LNCaP clone FGC (cell line): Measurements from ENCODE around the gene RTL10.

Experiments
- DNase-seq: peaks from one replicate; pipeline ENCODE4 v3.0.0-alpha.2; 2011; ENCODE audit warnings: low read depth
- H3K4me3 ChIP-seq: 2 replicates; pipeline ENCODE4 v1.5.1; 2011; ENCODE audit warnings: mild to moderate bottlenecking, low read depth, low read length, control low read depth
- TF ChIP-seq, protein P1 (sequence below): IDR thresholded peaks from 2 replicates; pipeline ENCODE4 v1.5.1; 2012; ENCODE audit warnings: mild to moderate bottlenecking; ENCODE audit not compliant: control insufficient read depth, insufficient read depth; ENCODE audit errors: extremely low read depth

Gene RTL10

DNA sequence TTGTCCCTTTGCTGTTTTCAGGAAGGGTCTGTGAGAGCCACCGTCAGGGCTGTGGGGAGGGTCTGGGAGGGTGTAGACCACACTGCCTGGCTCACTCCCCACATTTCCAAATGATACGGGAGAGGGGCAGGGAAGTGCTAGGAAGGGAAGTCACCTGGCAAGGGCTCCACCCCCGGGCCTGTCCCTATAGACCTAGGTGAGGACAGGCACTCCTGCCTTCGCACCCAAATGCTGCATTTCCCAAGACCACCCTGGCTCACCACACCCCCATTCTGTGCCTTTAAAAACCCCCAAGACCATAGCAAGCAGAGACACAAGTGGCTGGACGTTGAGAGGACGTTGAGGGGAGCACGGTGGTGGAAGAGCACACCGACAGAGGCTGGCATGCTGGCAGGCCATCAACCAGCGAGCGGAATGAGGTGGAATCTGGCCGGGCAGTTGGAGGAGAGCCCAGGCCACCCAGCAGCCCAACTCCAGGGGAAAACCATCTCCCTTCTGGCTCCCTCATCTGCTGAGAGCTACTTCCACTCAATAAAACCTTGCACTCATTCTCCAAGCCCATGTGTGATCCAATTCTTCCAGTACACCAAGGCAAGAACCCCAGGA, 45.7 kb downstream of the RTL10 start:
- no peak overlapping the region for H3K4me3 ChIP-seq
- TF ChIP-seq, protein P1, sequence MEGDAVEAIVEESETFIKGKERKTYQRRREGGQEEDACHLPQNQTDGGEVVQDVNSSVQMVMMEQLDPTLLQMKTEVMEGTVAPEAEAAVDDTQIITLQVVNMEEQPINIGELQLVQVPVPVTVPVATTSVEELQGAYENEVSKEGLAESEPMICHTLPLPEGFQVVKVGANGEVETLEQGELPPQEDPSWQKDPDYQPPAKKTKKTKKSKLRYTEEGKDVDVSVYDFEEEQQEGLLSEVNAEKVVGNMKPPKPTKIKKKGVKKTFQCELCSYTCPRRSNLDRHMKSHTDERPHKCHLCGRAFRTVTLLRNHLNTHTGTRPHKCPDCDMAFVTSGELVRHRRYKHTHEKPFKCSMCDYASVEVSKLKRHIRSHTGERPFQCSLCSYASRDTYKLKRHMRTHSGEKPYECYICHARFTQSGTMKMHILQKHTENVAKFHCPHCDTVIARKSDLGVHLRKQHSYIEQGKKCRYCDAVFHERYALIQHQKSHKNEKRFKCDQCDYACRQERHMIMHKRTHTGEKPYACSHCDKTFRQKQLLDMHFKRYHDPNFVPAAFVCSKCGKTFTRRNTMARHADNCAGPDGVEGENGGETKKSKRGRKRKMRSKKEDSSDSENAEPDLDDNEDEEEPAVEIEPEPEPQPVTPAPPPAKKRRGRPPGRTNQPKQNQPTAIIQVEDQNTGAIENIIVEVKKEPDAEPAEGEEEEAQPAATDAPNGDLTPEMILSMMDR, result no peak
- DNase-seq, result no peak

DNA sequence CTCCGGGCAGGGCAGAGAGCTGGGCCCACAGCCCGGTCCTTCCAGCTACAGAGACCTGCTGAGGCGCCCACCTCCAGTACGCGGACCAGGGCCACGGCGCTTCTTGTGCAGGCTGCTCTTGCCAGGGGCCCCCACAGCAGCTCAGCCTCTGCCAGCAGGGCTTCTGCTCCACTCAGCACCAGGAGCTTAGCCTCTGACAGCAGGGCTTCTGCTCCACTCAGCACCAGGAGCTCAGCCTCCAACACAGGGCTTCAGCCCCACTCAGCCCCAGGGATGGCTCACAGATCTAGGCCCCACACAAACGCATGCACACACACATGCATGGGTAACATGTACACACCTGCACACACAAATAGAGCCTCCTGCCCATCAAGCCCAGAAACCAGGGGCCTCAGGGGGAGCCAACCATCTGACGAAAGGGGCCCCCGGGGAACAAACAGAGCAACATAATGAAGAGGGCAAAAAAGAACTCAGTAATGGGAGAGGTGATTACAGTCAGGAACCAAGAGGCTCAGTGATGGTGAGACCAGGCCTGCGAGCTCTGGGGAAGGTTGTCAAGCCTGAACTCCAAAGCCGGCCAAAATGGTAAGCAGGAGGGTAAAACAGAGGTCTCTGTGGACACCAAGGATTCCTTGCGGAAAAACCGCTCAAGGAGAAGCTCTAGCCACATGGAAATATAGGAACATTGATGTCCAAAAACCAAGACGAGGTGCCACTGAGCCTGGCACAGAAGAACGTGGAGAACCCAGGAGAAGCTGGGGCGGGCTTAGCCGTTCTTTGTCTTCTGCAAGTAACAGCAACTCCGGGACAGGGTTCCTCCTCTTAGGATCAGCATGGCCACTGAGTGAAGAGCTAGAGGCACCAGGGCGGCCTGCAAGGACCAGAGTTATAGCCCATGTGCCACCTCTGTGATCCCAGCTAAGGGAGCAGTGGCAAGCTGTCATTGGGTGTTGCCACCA, 46.5 kb downstream of the RTL10 start:
- TF ChIP-seq, protein P1, result no peak
- no peak overlapping the region for H3K4me3 ChIP-seq
- DNase-seq, result no peak

DNA sequence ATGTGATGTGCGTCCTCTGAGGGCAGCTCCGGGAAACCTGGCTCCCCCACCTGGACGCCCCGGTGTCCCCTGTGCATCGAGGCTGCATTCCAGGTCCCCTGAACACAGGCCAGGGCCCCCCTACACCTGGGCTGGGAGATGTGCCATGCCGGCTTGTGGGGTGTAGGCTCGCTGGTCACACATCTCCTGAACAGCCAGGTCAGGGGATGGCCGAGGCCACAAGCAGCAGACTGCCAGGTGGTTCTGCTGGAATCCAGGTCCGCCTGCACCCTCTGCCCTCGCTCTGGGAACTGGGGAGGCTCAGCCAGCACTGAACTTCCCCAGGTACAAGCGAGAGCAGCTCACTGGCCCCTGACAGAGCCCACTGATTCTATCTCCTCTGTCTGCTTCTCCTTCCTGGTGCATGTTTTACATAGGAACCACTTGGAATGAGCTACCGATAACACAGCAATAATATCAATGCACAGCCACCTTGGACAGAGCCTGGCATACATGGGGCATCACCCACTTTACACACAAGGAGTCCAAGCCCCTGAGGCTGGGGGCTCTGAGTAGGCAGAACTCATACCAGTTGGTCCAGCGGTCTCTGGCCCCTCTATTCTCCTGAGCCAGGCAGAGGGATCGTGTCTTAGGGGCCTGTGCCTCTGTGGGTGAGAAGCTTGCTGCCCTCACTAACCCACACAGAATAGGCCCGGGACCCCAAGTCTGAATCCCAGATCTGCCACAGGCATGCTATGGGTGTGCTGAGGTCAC, 47.3 kb downstream of the RTL10 start:
- TF ChIP-seq, protein P1, result no peak
- no peak for DNase-seq
- H3K4me3 ChIP-seq, result no peak overlapping the region

DNA sequence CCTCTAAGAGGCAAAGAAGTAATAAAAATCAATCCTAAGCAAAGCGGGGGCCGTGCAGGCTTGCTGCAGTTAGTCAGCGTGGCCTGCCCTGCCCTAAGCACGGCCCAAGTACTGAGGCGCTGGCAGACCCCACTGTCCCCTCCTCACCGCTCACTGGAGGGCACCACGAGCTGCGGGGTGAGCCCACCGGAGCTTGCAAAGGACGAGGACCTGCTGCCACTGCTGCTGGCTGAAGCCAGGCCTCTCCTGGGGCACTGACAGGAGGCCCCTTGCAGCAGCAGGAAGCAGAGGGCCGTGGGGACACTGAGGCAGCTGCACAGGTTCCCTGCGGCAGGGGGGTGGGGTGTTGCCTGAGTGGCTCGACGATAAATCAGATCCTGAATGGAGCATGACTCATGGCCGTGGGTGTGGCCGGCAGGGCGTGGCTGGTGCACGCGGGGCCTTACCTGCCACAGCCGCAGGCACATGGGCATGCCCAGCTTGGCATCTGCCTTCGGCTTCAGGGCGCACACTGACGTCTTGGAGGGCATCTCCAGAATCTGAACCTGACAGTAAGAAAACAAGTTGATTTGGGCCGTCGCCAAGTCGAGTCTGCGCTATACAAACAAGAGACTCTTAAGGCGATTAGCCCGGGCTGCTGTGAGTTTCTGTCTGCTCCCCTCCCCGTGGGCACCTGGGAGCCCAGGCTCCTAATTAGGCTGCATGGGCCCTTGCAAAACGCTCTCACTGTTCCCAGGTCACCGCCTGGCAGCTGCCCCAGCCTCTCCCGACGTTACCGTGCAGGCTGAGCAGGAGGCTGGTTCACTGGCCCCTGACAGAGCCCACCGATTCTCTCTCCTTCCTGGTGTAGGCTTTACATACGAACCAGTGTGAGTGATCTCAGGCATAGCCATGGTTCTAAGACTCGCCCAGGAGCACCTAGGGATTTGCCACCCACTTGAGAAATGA, 48.2 kb downstream of the RTL10 start:
- peak; percentile 92 for DNase-seq
- H3K4me3 ChIP-seq, result no peak overlapping the region
- TF ChIP-seq, protein P1, result no peak

DNA sequence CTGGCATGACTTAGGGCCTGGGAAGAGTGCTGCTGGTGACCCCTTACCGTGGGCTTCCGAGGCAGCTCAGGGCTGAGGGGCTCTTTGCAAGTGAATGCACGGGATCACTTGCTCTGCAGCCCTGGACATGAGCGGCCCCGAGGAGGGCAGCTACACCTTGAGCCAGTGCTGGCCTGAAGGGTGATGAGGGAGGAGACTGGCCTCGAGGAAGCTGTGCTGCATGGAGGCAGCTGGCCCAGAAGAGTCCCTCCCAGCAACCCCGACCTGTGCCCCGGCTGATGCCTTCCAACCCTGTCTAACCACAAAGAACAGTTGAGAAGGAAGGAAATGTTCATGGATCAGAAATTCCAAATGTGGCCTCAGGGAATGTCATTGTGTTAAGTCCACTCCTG, 48.9 kb downstream of the RTL10 start:
- no peak for DNase-seq
- TF ChIP-seq, protein P1, result no peak
- no peak overlapping the region for H3K4me3 ChIP-seq
